Neural progenitor cell (in vitro differentiated cells): Measurements from ENCODE around the gene BTRC. TPM values are rescaled to one million over a fixed set of nuclear protein-coding genes. Genes with fewer than 3 reads are reported as not detected.

ENCODE experiments used
- DNase-seq: peaks from one replicate; pipeline ENCODE4 v3.0.0-alpha.2; 2016; ENCODE audit warnings: low spot score
- H2AFZ ChIP-seq: fragments of 200-600 bp; sonication (generic); replicated peaks from 2 replicates; pipeline ENCODE4 v1.6.1; 2016; ENCODE audit warnings: antibody characterized with exemption
- H3F3A ChIP-seq: fragments of 200-600 bp; sonication (generic); 2 replicates; pipeline ENCODE4 v1.6.1; 2016; ENCODE audit warnings: antibody characterized with exemption, low read depth
- H3K27ac ChIP-seq: fragments of 200-600 bp; sonication (generic); 2 replicates; pipeline ENCODE4 v1.5.1; 2016; ENCODE audit warnings: mild to moderate bottlenecking
- H3K27me3 ChIP-seq: fragments of 200-600 bp; sonication (generic); 2 replicates; pipeline ENCODE4 v1.6.1; 2016; ENCODE audit warnings: mild to moderate bottlenecking, moderate library complexity
- H3K36me3 ChIP-seq: fragments of 200-600 bp; sonication (generic); 2 replicates; pipeline ENCODE4 v1.5.1; 2016
- H3K4me1 ChIP-seq: fragments of 200-600 bp; sonication (generic); 2 replicates; pipeline ENCODE4 v1.6.1; 2016; ENCODE audit warnings: mixed run types
- H3K4me2 ChIP-seq: fragments of 200-600 bp; sonication (generic); 2 replicates; pipeline ENCODE4 v1.6.1; 2016
- H3K4me3 ChIP-seq: fragments of 200-600 bp; sonication (generic); 2 replicates; pipeline ENCODE4 v1.5.1; 2016
- H3K79me2 ChIP-seq: fragments of 200-600 bp; sonication (generic); 2 replicates; pipeline ENCODE4 v1.6.1; 2016; ENCODE audit warnings: low read depth
- H3K9ac ChIP-seq: fragments of 200-600 bp; sonication (generic); 2 replicates; pipeline ENCODE4 v1.6.1; 2016
- H3K9me3 ChIP-seq: fragments of 200-600 bp; sonication (generic); 2 replicates; pipeline ENCODE4 v1.5.1; 2016; ENCODE audit warnings: low read depth
- H4K20me1 ChIP-seq: fragments of 200-600 bp; sonication (generic); 2 replicates; pipeline ENCODE4 v1.6.1; 2016; ENCODE audit warnings: low read depth
- H3K27ac Mint-ChIP-seq: 3 replicates; pipeline ENCODE4 v1.8.0; 2021; ENCODE audit warnings: mixed read lengths
- H3K27me3 Mint-ChIP-seq: 2 replicates; pipeline ENCODE4 v1.8.0; 2022; ENCODE audit warnings: low read depth, mild to moderate bottlenecking, inconsistent platforms, moderate library complexity, mixed read lengths; ENCODE audit not compliant: insufficient read depth
- H3K36me3 Mint-ChIP-seq: 3 replicates; pipeline ENCODE4 v1.8.0; 2021; ENCODE audit warnings: mixed read lengths
- H3K4me1 Mint-ChIP-seq: 3 replicates; pipeline ENCODE4 v1.8.0; 2021; ENCODE audit warnings: mixed read lengths
- H3K4me3 Mint-ChIP-seq: 3 replicates; pipeline ENCODE4 v1.8.0; 2021; ENCODE audit warnings: mild to moderate bottlenecking, moderate library complexity, mixed read lengths
- H3K9me3 Mint-ChIP-seq: 3 replicates; pipeline ENCODE4 v1.8.0; 2020; ENCODE audit warnings: mixed read lengths
- CTCF ChIP-seq: fragments of 200-600 bp; sonication (generic); IDR thresholded peaks from 2 replicates; pipeline ENCODE4 v1.5.1; 2017; ENCODE audit warnings: antibody characterized with exemption, mild to moderate bottlenecking
- EZH2 ChIP-seq: fragments of 200-600 bp; sonication (generic); IDR thresholded peaks from 2 replicates; pipeline ENCODE4 v1.6.1; 2017; ENCODE audit warnings: antibody characterized with exemption, mild to moderate bottlenecking, moderate library complexity
- EZH2phosphoT487 ChIP-seq: fragments of 200-600 bp; sonication (generic); IDR thresholded peaks from 2 replicates; pipeline ENCODE4 v1.6.1; 2017; ENCODE audit warnings: antibody characterized with exemption
- total RNA-seq: library from RNA; depleted of rRNA; stranded (reverse); fragments of >200 nt; gene quantifications from 2 replicates; pipeline ENCODE4 v1.2.3, GENCODE V29; 2015; ENCODE audit warnings: low replicate concordance

BTRC gene
- total RNA-seq, 1 donor from 2014 or later: 25.4 TPM

- H3K27me3 ChIP-seq: no peaks in the 10 kb centered on the region
- no peaks in the 10 kb centered on the region for H3K27me3 Mint-ChIP-seq
- no peaks in the 10 kb centered on the region for H3F3A ChIP-seq
- no peak overlapping the region for H3K4me3 Mint-ChIP-seq
- H3K4me1 ChIP-seq: no peaks in the 10 kb centered on the region
- peaks cover 11% of the 10 kb centered on the region for H3K4me1 Mint-ChIP-seq
- H3K36me3 Mint-ChIP-seq: no peaks in the 10 kb centered on the region
- no peak overlapping the region for H3K27ac ChIP-seq
- H3K27ac Mint-ChIP-seq: no peak overlapping the region
- H3K79me2 ChIP-seq: peaks cover 11% of the 10 kb centered on the region
- H3K36me3 ChIP-seq: no peaks in the 10 kb centered on the region
- H3K4me3 ChIP-seq: no peak overlapping the region
- H3K4me2 ChIP-seq: no peak overlapping the region
- no peak for DNase-seq
- H3K9me3 Mint-ChIP-seq: no peaks in the 10 kb centered on the region
- no peaks in the 10 kb centered on the region for H4K20me1 ChIP-seq
- H3K9ac ChIP-seq: no peak overlapping the region
- H3K9me3 ChIP-seq: no peaks in the 10 kb centered on the region
- TF ChIP-seq CTCF (no peak), EZH2phosphoT487 (no peak), EZH2 (no peak)
- no peak overlapping the region for H2AFZ ChIP-seq
Measured at GRCh38 chr10:101425535-101425934, 71.6 kb downstream of the BTRC start.

GRCh38 chr10:101428036-101428435, 74.1 kb downstream of the BTRC start:
- Mint-ChIP-seq H3K4me1 (peaks cover 11% of the 10 kb centered on the region), H3K27me3 (no peaks in the 10 kb centered on the region), H3K36me3 (no peaks in the 10 kb centered on the region), H3K9me3 (no peaks in the 10 kb centered on the region), H3K27ac (no peak overlapping the region), H3K4me3 (no peak overlapping the region)
- H3K36me3 ChIP-seq: no peaks in the 10 kb centered on the region
- no peaks in the 10 kb centered on the region for H4K20me1 ChIP-seq
- H3F3A ChIP-seq: peaks cover 3% of the 10 kb centered on the region
- no peaks in the 10 kb centered on the region for H3K4me1 ChIP-seq
- H3K79me2 ChIP-seq: peaks cover 11% of the 10 kb centered on the region
- DNase-seq: no peak
- no peak overlapping the region for H2AFZ ChIP-seq
- TF ChIP-seq CTCF: no peak
- no peak for TF ChIP-seq EZH2
- no peak for TF ChIP-seq EZH2phosphoT487
- H3K27ac ChIP-seq: no peak overlapping the region
- no peaks in the 10 kb centered on the region for H3K9me3 ChIP-seq
- H3K27me3 ChIP-seq: no peaks in the 10 kb centered on the region
- no peak overlapping the region for H3K9ac ChIP-seq
- no peak overlapping the region for H3K4me3 ChIP-seq
- no peak overlapping the region for H3K4me2 ChIP-seq

DNA sequence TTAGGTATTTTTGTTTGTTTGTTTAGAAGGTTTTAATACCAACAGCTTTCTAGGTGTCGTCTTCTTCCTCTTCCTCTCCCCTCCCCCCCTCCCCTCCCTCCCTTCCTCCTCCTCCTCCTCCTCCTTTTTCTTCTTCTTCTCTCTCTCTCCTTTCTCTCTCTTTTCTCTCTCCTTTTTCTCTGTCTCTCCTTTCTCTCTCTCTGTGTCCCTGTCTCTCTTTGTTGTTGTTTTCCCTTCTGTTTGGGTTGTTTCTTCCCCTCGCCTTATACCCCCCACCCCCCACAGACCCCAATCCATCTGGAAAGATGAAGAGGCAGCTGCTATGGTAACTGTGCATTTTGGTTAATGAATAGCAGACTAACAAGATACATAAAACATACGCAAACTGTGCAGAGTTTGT, 75.5 kb downstream of the BTRC start:
- Histone ChIP-seq H4K20me1 (no peaks in the 10 kb centered on the region), H3K4me3 (no peak overlapping the region), H3K27ac (no peak overlapping the region), H2AFZ (no peak overlapping the region), H3K4me1 (no peaks in the 10 kb centered on the region), H3K9me3 (no peaks in the 10 kb centered on the region), H3K79me2 (peaks cover 9% of the 10 kb centered on the region), H3K27me3 (no peaks in the 10 kb centered on the region), H3K9ac (no peak overlapping the region), H3K36me3 (no peaks in the 10 kb centered on the region), H3F3A (peaks cover 3% of the 10 kb centered on the region), H3K4me2 (no peak overlapping the region)
- H3K27ac Mint-ChIP-seq: no peak overlapping the region
- H3K36me3 Mint-ChIP-seq: no peaks in the 10 kb centered on the region
- no peak overlapping the region for H3K4me3 Mint-ChIP-seq
- no peaks in the 10 kb centered on the region for H3K27me3 Mint-ChIP-seq
- peaks cover 11% of the 10 kb centered on the region for H3K4me1 Mint-ChIP-seq
- TF ChIP-seq EZH2phosphoT487: no peak
- TF ChIP-seq CTCF: no peak
- TF ChIP-seq EZH2: no peak
- H3K9me3 Mint-ChIP-seq: no peaks in the 10 kb centered on the region
- no peak for DNase-seq
